ENCODE data around the gene KRT28. TPM values are rescaled to one million over a fixed set of nuclear protein-coding genes. Genes with fewer than 3 reads are reported as not detected.

Gene KRT28
- total and polyA plus RNA-seq, 8 donors: not detected

GRCh38 chr17:40827746-40828453 is 28.1 kb upstream of the KRT28 start:
- H3K9me3 ChIP-seq: no peaks in the 10 kb centered on the region
- intact Hi-C loops (cut with DNase I; ENCODE audit: low total_unique reads): no loop called here
- H3K27ac ChIP-seq: no peak overlapping the region
- no peak for TF ChIP-seq POLR2A (IDR thresholded peaks at IDR 0.05)
- no peak for TF ChIP-seq POLR2AphosphoS5 (IDR thresholded peaks at IDR 0.05)
- no peak for TF ChIP-seq EP300 (IDR thresholded peaks at IDR 0.05)
- TF ChIP-seq, protein P1, sequence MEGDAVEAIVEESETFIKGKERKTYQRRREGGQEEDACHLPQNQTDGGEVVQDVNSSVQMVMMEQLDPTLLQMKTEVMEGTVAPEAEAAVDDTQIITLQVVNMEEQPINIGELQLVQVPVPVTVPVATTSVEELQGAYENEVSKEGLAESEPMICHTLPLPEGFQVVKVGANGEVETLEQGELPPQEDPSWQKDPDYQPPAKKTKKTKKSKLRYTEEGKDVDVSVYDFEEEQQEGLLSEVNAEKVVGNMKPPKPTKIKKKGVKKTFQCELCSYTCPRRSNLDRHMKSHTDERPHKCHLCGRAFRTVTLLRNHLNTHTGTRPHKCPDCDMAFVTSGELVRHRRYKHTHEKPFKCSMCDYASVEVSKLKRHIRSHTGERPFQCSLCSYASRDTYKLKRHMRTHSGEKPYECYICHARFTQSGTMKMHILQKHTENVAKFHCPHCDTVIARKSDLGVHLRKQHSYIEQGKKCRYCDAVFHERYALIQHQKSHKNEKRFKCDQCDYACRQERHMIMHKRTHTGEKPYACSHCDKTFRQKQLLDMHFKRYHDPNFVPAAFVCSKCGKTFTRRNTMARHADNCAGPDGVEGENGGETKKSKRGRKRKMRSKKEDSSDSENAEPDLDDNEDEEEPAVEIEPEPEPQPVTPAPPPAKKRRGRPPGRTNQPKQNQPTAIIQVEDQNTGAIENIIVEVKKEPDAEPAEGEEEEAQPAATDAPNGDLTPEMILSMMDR (IDR thresholded peaks at IDR 0.05): no peak
- H3K36me3 ChIP-seq: no peaks in the 10 kb centered on the region
- no peak for DNase-seq
- 75 to 82% (median 76%) methylated on average over 7 of the region's 7 CpGs for WGBS, 5 donors
- no peak overlapping the region for H3K4me3 ChIP-seq
- H3K4me1 ChIP-seq: no peaks in the 10 kb centered on the region
- H3K27me3 ChIP-seq: no peaks in the 10 kb centered on the region

DNA sequence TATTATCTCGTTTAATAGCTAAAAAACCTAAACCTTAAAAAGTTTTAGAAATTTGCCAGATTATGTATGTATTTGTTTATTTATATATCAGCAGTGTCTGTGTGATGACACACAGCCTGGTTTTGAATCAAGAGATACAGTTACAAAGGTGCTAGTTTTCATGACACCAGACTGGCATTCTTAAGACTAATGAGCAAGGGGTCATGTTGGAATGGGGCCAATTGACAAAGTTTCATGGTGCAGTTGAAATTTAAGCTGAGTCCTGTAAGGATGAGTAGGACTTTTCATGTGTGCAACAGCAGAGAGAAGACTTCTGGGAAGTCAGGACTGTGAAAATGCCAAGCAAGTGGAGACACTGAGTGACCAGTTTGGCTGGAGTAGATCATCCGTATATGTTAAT is 25.8 kb upstream of the KRT28 start:
- H3K27me3 ChIP-seq: no peaks in the 10 kb centered on the region
- H3K4me3 ChIP-seq: no peak overlapping the region
- H3K9me3 ChIP-seq: no peaks in the 10 kb centered on the region
- intact Hi-C loops (cut with DNase I; ENCODE audit: low total_unique reads): no loop called here
- no peaks in the 10 kb centered on the region for H3K4me1 ChIP-seq
- DNase-seq: no peak
- no peak overlapping the region for H3K27ac ChIP-seq
- peaks cover 0 to 6% (median 2%) of the 10 kb centered on the region in 4 donors for H3K36me3 ChIP-seq
- TF ChIP-seq POLR2AphosphoS5 (IDR thresholded peaks at IDR 0.05) (no peak), EP300 (IDR thresholded peaks at IDR 0.05) (no peak), POLR2A (IDR thresholded peaks at IDR 0.05) (no peak)
- TF ChIP-seq, protein P1 (IDR thresholded peaks at IDR 0.05): no peak
- WGBS, 5 donors: 82 to 94% (median 88%) methylated on average over 2 of the region's 2 CpGs

DNA sequence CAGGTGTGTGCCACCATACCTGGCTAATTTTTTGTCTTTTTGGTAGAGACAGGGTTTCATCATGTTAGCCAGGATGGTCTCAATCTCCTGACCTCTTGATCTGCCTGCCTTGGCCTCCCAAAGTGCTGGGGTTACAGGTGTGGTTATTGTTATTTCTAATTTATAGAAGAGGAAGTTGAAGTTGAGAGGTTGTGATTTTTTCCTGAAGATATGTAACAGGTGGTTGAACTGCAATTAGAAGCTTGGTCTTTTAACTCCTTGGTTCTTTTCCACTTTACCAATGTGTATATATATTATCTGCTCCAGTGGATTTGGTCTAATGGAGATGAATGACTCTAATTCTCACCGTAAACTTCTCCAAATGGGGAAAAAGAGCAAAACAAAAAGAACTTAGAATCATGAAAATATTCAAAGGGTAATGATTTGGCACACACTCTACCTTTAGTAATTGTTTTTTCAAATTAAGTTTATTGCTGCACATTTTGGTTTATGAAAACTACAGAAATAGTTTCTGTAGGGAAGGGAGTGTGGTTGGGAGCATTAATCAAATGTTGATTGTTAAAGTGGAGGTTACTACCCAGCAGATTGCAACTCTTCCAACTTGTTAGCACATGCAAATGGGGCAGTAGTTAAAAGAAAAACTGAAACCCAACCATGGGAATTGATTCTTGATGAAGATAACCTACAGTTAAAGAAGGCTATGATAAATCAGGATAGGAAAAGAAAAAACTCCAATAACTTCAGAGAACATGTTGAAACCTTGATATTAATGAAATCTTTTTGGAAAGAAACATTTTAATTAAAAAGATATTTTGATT is 24.5 kb upstream of the KRT28 start:
- TF ChIP-seq POLR2AphosphoS5 (IDR thresholded peaks at IDR 0.05) (no peak), POLR2A (IDR thresholded peaks at IDR 0.05) (no peak), EP300 (IDR thresholded peaks at IDR 0.05) (no peak)
- TF ChIP-seq, protein P1 (IDR thresholded peaks at IDR 0.05): no peak
- Histone ChIP-seq H3K4me1 (peaks cover 4 to 8% (median 7%) of the 10 kb centered on the region in 4 donors), H3K27me3 (no peaks in the 10 kb centered on the region), H3K9me3 (no peaks in the 10 kb centered on the region), H3K36me3 (peaks cover 0 to 6% (median 2%) of the 10 kb centered on the region in 4 donors), H3K4me3 (no peak overlapping the region), H3K27ac (no peak overlapping the region)
- DNase-seq: no peak
- intact Hi-C loops (cut with DNase I; ENCODE audit: low total_unique reads): no loop called here
- WGBS, 5 donors: 83 to 93% (median 91%) methylated on average over 1 of the region's 1 CpG

DNA sequence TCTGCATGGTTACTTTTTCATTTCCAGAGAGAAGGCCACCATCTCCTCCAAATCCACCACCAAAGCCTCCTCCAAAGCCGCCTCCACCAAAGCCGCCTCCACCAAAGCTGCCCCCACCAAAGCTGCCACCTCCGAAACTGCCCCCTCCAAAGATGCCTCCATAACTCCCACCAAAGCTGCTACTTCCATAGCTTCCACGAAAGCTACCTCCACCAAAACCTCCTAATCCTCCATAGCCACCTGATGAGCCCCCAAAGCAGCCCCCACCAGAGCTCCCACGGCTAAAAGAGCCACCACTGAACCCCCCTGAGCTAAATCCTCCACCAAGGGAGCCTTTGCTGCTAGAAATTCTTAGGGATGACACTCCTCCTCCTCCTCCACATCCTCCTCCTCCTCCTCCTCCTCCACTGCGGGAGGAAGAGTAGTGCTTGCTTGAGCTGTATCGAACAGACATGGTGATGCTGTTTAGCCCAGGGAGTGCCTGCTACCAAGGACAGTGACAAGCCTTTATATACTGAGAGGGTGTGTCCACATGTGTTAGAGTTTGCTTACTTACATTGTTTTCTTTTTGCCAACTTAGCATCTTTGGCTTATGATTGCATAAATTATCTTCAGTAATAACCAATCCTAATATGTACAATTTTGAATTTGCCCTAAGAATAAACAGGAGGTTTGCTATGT is 22.5 kb upstream of the KRT28 start, which contains the start of gene KRT10:
TSS of gene KRT10 (minus strand) at position 483 of the 681 bp plus-strand sequence. CDS start at position 454, 29 bp downstream.
- H3K9me3 ChIP-seq: no peaks in the 10 kb centered on the region
- TF ChIP-seq POLR2AphosphoS5 (IDR thresholded peaks at IDR 0.05) (no peak), EP300 (IDR thresholded peaks at IDR 0.05) (no peak), POLR2A (IDR thresholded peaks at IDR 0.05) (no peak)
- TF ChIP-seq, protein P1 (IDR thresholded peaks at IDR 0.05): no peak
- intact Hi-C loops (cut with DNase I; ENCODE audit: low total_unique reads): no loop called here
- H3K4me1 ChIP-seq: peaks cover 6 to 15% (median 13%) of the 10 kb centered on the region in 4 donors
- H3K36me3 ChIP-seq: peaks cover 2 to 11% (median 5%) of the 10 kb centered on the region in 4 donors
- no peak for DNase-seq
- WGBS, 5 donors: 79 to 96% (median 95%) methylated on average over 7 of the region's 7 CpGs
- no peaks in the 10 kb centered on the region for H3K27me3 ChIP-seq
- H3K27ac ChIP-seq: no peak within 1 kb of the TSS
- H3K4me3 ChIP-seq: no peak within 1 kb of the TSS

All from stomach (tissue), 9 donors.